NCI-H510A treated with DMSO at 0.1 percent for 48 hours (cell line): Measurements from ENCODE around the gene TFF2.

Source experiments
- DNase-seq: peaks from one replicate; lab custom pipeline; 2025; lab: John Stamatoyannopoulos, UW

TFF2 gene

GRCh38 chr21:42320791-42321190 is 30.0 kb downstream of the TFF2 start:
- DNase-seq = no peak

- peak; percentile 44 for DNase-seq
Measured at GRCh38 chr21:42319851-42320572, 30.8 kb downstream of the TFF2 start.

- DNase-seq = no peak
Measured at GRCh38 chr21:42319376-42319775, 31.4 kb downstream of the TFF2 start.

- no peak for DNase-seq
Measured at GRCh38 chr21:42317826-42318746, 32.7 kb downstream of the TFF2 start.

GRCh38 chr21:42317341-42317741 is 33.5 kb downstream of the TFF2 start:
- DNase-seq = peak; percentile 64

GRCh38 chr21:42316891-42317290 is 33.9 kb downstream of the TFF2 start:
- peak; percentile 51 for DNase-seq

- DNase-seq = peak; percentile 96
Measured at GRCh38 chr21:42315296-42315891, 35.4 kb downstream of the TFF2 start, which contains the start of gene TFF3. Gene TFF3, minus strand, starts transcription at chr21:42315409. Its CDS starts 35 bp downstream, at chr21:42315374.

GRCh38 chr21:42314616-42315295 is 36.0 kb downstream of the TFF2 start:
- no peak for DNase-seq

GRCh38 chr21:42313501-42313969 is 37.3 kb downstream of the TFF2 start:
- peak; percentile 73 for DNase-seq

GRCh38 chr21:42312626-42313104 is 38.1 kb downstream of the TFF2 start:
- DNase-seq = peak; percentile 23

- no peak for DNase-seq
Measured at GRCh38 chr21:42311816-42312625, 38.8 kb downstream of the TFF2 start.

GRCh38 chr21:42311160-42311559 is 39.6 kb downstream of the TFF2 start:
- no peak for DNase-seq

GRCh38 chr21:42310411-42311001 is 40.3 kb downstream of the TFF2 start:
- DNase-seq = no peak

- DNase-seq = peak; percentile 22
Measured at GRCh38 chr21:42309753-42310213, 41.0 kb downstream of the TFF2 start.

- DNase-seq = no peak
Measured at GRCh38 chr21:42308914-42309752, 41.7 kb downstream of the TFF2 start.

GRCh38 chr21:42308161-42308913 is 42.5 kb downstream of the TFF2 start:
- DNase-seq = no peak

- peak; percentile 40 for DNase-seq
Measured at GRCh38 chr21:42307106-42307505, 43.7 kb downstream of the TFF2 start.

GRCh38 chr21:42306366-42307035 is 44.3 kb downstream of the TFF2 start:
- no peak for DNase-seq
